GM21528 (cell line): Measurements from ENCODE around the gene PSMC3IP.
"Not testable (repeated sequence)": the region's sequence is repeated elsewhere in the genome, so short reads cannot be mapped to it uniquely, and the experiment has no call there.

Source experiments
- ATAC-seq: cut with Tn5 transposase; IDR thresholded peaks from one replicate; pipeline ENCODE4 v1.9.1; 2021; ENCODE audit warnings: mild to moderate bottlenecking, moderate library complexity; ENCODE audit not compliant: unreplicated experiment, low FRiP score

The PSMC3IP gene

DNA sequence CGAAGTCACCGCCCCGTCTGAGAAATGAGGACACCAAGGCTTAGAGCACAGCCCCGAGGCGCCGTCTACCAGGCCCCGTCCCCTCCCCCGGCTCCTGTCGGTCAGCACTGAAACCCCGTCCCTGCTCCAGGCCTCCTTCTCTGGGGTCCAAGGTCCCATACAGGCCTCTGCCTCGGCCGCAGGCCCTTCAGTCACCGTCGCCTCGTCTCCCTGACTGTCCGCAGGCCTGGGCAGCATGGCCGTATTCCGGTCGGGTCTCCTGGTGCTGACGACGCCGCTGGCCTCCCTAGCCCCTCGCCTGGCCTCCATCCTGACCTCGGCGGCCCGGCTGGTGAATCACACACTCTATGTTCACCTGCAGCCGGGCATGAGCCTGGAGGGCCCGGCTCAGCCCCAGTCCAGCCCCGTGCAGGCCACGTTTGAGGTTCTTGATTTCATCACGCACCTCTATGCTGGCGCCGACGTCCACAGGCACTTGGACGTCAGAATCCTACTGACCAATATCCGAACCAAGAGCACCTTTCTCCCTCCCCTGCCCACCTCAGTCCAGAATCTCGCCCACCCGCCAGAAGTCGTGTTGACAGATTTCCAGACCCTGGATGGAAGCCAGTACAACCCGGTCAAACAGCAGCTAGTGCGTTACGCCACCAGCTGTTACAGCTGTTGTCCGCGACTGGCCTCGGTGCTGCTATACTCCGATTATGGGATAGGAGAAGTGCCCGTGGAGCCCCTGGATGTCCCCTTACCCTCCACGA is 15.0 kb downstream of the PSMC3IP start:
- no peak for ATAC-seq

DNA sequence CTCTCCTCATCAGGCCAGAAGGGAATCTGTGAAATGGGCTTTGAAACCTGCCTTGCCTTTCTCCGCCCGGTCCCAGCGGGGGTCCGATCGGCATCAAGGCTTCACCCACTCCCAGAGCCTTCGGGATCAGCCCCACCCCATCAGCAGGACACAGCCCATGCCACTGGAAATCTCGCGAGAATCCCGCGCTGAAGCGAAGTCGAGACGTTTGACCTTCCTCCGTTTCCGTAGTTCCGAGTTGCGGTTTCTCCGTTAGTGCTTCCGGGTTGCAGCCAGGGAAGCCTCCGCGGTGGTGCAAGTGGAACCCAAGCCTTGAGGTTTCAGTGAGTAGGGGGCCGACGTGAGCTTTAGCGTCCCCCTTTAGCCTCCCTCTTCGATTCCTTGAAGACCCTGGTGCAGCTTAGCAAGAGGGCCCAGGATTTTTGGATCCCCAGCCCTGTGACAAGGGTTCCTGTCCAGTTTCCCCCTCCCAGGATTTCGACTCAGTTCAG is 15.6 kb downstream of the PSMC3IP start, which contains the start of gene COASY:
COASY (plus strand) TSS at position 252 of the 491 bp plus-strand sequence. CDS start 475 bp downstream, outside the sequence.
- ATAC-seq = no peak

DNA sequence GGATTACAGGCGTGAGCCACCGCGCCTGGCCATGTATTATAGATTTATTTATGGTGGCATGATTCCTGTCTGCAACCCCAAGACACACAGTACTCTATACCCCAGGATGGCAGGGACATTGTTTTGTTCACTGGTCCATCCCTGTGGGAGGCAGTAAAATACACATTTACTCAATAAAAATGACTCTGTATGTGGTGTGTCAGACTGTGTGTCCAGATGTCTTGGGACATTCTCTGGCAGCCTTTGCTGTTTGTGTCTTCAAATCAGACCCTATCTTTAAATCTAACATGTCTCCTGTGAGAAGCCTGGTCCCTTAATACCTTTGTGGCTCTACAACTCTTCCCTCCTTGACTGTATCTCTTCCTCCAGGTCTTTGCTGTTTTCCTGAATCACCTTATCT is 17.3 kb downstream of the PSMC3IP start:
- no peak for ATAC-seq

DNA sequence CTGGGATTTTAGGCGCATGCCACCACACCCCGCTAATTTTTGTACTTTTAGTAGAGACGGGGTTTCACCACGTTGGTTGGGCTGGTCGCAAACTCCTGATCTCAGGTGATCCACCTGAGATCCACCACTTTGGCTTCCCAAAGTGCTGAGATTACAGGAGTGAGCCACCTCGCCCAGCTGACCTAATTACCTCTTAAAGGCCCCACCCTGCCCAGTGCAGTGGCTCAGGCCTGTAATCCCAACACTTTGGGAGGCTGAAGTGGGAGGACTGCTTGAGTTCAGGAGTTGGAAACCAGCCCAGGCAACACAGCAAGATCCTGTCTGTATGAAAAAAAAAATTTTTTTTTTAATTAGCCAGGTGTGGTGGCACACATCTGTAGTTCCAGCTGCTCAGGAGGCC is 18.5 kb downstream of the PSMC3IP start:
- no peak for ATAC-seq

DNA sequence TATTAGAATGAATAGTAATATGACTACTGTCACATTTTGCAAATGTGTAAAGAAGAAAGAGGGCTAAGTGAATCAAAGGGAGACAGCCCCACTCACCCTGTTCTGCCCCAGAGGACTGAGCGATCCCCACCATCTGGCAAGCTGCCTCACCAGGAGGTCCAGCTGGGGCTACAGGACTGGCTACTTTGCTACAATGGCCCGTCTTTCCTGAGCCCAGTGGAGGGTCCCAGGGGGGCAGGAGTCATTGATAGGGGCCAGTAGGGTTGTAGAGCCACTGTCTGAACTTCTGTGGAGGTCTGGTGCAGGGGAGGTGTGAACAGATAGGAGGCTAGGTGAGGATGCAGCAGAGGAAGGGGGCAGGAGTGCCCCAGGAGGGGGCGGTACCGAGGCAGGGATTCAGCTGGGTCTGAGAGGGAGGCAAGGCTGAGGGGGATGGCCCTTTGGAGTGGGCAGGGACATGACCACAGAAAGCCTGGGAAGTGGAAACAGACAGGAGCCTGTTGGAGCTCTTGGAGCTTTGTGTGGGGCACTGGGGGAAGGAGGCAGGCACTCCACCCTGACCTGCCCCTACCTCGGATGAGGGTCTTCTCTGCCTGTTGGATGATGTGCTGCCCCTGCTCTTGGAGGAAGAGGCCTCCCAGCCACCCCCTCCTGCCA is 21.4 kb downstream of the PSMC3IP start:
- ATAC-seq = not testable (repeated sequence)

DNA sequence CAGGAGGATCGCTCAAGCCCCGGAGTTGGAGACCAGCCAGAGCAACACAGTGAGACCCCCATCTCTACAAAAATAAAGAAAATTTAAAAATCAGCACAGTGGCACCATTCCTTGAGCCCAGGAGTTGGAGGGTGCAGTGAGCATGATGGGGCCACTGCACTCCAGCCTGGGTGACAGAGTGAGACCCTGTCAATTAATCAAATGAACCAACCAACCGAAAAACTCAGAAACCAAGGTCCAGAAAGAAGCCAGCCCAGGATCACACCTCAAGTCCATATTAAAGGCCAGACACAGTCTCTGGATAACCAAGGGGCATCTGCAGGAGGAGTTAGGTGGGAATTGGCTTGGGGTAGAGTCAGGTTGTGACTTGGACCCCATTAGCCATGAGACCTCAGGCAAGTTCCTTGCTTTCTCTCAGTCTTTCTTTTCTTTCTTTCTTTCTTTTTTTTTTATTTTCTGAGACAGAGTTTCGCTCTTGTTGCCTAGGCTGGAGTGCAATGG is 22.4 kb downstream of the PSMC3IP start:
- no peak for ATAC-seq

DNA sequence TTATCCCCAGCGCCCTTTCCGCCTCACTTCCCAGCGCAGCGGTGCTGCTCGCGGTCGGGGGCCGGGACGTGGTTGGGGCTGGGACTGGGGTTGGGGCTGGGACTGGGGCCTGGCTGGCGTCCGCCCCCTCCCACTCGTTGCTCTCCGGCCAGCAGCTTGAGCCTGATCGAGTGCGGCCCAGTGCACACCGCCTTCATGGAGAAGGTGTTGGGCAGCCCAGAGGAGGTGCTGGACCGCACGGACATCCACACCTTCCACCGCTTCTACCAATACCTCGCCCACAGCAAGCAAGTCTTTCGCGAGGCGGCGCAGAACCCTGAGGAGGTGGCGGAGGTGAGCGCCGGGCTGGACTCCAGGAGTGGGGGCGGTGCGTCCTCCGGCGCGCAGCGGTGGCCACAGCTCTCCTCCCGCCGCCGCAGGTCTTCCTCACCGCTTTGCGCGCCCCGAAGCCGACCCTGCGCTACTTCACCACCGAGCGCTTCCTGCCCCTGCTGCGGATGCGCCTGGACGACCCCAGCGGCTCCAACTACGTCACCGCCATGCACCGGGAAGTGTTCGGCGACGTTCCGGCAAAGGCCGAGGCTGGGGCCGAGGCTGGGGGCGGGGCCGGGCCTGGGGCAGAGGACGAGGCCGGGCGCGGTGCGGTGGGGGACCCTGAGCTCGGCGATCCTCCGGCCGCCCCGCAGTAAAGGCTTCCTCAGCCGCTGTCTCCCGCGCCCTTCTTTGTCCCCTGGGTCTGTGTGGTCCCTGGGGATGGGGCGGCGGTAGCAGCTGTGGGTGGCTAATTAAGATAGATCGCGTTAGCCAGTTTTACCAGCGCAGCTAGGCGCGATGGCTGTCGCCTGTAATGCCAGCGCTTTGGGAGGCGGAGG is 23.0 kb downstream of the PSMC3IP start:
- peak; percentile 68 for ATAC-seq

DNA sequence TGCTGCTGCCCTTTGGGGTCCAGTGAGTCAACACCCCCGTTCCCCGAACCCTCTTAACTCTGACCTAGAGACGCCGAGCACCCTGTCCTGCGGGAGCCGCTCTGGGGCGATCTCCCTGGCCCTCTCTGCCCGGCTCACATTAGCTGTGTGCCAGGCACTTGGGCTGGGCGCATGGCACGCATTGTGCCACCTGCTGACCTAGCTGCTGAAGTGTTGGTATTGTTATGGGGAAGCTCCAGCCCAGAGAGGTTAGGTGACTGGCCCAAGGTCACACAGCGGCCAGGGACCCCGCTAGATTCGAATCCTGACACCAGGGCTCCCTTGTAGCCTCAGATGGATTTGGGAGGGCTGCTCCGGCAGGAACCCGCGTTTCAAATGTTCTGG is 23.7 kb downstream of the PSMC3IP start:
- ATAC-seq = no peak

DNA sequence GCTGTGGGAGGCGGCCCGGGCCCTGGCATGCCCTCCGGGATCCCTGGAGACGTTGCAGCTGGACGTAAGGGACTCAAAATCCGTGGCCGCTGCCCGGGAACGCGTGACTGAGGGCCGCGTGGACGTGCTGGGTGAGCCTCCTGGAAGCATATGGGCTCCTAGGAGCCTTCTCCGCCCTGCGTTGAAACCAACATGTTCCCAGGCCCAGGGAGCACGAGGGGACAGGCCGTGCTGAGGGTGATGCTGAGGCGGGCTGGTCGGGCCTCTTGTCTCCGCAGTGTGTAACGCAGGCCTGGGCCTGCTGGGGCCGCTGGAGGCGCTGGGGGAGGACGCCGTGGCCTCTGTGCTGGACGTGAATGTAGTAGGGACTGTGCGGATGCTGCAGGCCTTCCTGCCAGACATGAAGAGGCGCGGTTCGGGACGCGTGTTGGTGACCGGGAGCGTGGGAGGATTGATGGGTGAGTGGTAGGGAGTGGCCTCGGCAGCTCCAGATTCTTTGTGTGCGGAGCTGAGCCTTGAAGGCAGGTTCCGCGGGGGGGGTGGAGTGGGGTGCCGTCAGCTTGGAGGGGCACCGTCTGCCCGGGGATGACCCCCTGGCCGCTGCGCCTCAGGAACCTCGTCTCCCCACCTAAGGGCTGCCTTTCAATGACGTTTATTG is 24.2 kb downstream of the PSMC3IP start:
- ATAC-seq = no peak

DNA sequence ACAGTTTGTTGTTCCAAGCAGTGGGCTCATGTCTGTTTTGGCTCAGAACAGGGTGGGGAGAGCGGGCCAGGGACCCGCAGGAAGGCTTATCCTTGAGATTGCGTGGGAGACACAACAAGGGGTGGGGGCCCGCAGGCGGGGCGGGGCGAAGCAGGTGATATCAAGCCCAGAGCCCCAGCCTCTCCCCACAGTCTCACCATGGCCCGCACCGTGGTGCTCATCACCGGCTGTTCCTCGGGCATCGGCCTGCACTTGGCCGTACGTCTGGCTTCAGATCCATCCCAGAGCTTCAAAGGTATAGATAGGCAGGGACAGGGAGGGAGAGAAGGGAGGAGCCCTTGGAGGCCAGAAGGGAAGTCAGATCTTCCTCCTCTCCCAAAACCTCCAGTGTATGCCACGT is 24.8 kb downstream of the PSMC3IP start, which contains the start of gene HSD17B1:
HSD17B1 (plus strand) TSS at position 188 of the 400 bp plus-strand sequence; CDS start at position 199, 11 bp downstream.
- ATAC-seq = not testable (repeated sequence)

DNA sequence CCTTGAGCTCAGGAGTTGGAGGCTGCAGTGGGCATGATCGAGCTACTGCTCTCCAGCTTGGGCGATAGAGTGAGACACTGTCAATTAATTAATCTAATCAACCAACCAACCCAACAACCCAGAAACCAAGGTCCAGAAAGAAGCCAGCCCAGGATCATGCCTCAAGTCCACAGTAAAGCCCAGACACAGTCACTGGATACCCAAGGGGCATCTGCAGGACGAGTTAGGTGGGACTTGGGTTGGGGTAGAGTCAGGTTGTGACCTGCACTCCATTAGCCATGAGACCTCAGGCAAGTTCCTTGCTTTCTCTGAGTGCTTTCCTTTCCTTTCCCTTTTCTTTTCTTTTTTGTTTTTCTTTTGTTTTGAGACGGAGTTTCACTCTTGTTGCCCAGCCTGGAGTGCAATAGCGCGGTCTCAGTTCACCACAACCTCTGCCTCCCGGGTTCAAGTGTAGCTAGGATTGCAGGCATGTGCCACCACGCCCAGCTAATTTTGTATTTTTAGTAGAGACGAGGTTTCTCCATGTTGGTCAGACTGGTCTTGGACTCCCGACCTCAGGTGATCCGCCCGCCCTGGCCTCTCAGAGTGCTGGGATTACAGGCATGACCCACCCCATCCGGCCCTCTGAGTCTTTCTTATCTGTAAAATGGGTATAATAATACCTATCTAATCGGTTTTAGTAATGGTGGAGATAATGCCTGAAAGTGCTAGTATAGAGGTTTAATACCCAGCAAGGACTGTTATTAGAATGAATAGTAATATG is 28.4 kb downstream of the PSMC3IP start:
- ATAC-seq = no peak

DNA sequence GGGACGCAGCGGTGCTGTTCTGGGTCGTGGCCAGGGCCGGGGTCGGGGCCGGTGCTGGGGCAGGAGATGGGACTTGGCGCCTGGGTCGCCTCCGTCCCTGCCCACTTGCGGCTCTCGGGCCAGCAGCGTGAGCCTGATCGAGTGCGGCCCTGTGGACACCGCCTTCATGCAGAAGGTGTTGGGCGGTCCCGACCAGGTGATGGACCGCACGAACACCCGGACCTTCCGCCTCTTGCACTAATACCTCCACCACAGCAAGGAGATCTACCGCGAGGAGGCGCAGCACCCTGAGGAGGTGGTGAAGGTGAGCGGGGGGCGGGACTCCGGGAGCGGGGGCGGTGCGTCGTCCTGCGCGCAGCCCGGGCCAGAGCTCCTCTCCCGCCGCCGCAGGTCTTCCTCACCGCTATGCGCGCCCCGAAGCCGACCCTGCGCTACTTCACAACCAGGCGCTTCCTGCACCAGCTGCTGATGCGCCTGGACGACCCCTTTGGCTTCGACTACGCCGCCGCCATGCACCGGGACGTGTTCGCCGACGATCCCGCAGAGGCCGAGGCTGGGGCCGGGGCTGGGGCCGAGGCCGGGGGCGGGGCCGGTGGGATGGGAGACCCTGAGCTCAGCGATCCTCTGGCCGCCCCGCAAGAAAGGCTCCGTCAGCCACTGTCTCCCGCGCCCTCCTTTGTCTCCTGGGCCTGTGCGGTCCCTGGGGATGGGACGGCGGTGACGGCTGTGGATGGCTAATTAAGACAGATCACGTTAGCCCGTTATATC is 29.3 kb downstream of the PSMC3IP start:
- no peak for ATAC-seq

DNA sequence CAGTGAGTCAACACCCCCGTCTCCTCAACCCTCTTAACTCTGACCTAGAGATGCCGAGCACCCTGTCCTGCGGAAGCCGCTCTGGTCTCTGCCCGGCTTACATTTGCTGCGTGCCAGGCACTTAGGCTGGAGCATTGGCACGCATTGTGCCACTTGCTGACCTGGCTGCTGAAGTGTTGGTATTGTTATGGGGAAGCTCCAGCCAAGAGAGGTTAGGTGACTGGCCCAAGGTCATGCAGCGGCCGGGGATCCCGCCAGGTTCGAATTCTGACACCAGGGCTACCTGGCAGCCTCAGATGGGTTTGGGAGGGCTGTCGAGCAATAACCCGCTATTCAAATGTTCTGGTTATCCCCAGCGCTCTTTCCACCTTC is 29.8 kb downstream of the PSMC3IP start:
- ATAC-seq = no peak

DNA sequence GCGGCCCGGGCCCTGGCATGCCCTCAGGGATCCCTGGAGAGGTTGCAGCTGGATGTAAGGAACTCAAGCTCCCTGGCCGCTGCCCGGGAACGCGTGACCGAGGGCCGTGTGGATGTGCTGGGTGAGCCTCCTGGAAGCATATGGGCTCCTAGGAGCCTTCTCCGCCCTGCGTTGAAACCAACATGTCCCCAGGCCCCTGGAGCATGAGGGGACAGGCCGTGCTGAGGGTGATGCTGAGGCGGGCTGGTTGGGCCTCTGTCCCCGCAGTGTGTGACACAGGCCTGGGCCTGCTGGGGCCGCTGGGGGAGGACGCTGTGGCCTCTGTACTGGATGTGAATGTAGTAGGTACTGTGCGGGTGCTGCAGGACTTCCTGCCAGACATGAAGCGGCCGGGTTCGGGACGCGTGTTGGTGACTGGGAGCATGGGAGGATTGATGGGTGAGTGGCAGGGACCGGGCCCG is 30.5 kb downstream of the PSMC3IP start:
- no peak for ATAC-seq

DNA sequence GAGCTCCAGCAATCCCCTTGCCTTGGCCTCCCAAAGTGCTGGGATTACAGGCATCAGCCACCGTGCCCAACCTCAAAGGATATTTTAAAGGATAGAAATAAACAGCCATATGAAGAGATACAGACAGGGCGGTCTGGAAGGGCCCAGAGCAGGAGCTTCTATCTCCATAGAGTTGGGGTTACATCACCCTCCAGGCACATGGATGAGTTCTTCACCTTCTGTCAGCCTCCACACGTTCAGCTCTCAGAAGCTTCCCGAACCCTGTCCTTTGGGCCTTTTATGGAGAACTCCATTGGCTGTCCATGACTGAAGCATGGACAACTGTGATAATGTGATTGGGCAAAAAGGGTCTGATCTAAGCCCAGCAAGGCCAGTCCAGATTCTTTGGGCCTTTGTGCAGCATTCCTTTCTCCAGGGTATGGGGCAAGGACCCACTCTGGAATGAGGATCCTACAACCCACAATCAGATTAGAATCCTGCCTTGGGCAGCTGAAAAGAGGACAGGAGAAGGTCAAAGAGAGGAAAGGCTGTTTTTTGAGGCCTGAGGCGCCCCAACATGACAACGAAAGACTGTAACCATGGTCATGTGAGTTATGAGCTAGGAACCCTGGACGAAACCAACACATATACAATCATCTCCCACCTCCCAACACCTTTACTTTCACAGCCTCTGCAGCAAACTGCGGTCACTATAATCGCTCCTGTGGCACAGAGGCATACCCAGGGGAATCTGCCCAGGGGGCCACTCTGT is 31.6 kb downstream of the PSMC3IP start:
- not testable (repeated sequence) for ATAC-seq

DNA sequence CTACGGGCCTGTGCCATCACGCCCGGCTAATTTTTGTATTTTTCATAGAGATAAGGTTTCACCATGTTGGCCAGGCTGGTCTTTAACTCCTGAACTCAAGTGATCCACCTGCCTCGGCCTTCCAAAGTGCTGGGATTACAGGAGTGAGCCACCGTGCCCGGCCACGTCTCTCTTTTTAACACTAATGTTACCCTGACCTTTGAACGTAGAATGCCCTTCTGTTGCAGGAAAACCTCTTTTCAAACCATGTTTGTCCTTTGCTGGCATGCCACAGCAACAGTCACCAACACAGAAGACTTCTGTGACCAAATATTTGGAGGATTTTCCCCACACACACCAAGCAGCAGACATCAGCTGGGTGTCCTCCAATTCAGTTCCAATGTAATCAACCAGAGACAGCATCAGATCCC is 32.6 kb downstream of the PSMC3IP start:
- no peak for ATAC-seq

DNA sequence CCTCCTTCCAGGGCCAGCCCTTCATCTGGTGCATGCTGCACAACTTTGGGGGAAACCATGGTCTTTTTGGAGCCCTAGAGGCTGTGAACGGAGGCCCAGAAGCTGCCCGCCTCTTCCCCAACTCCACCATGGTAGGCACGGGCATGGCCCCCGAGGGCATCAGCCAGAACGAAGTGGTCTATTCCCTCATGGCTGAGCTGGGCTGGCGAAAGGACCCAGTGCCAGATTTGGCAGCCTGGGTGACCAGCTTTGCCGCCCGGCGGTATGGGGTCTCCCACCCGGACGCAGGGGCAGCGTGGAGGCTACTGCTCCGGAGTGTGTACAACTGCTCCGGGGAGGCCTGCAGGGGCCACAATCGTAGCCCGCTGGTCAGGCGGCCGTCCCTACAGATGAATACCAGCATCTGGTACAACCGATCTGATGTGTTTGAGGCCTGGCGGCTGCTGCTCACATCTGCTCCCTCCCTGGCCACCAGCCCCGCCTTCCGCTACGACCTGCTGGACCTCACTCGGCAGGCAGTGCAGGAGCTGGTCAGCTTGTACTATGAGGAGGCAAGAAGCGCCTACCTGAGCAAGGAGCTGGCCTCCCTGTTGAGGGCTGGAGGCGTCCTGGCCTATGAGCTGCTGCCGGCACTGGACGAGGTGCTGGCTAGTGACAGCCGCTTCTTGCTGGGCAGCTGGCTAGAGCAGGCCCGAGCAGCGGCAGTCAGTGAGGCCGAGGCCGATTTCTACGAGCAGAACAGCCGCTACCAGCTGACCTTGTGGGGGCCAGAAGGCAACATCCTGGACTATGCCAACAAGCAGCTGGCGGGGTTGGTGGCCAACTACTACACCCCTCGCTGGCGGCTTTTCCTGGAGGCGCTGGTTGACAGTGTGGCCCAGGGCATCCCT is 34.1 kb downstream of the PSMC3IP start:
- ATAC-seq = no peak
